Astrocyte (in vitro differentiated cells and primary cell): Measurements from ENCODE around the gene MADD. TPM values are rescaled to one million over a fixed set of nuclear protein-coding genes. Genes with fewer than 3 reads are reported as not detected.

Experiments
- DNase-seq: peaks from one replicate; pipeline ENCODE4 v3.0.0-alpha.2; 2010; ENCODE audit warnings: low read depth
- FAIRE-seq: peaks from 2 replicates; lab custom pipeline; 2011; peaks lifted over from hg19 to GRCh38; lab: Jason Lieb, UNC
- H2AFZ ChIP-seq: 2 replicates; pipeline ENCODE4 v1.6.0; 2012; ENCODE audit warnings: low read depth, low read length, inconsistent platforms
- H3K27ac ChIP-seq: 2 replicates; pipeline ENCODE4 v1.5.1; 2011; ENCODE audit warnings: low read depth, low read length, inconsistent platforms
- H3K27me3 ChIP-seq: 2 replicates; pipeline ENCODE4 v1.6.0; 2011; ENCODE audit warnings: low read length, inconsistent platforms; ENCODE audit not compliant: insufficient read depth
- H3K36me3 ChIP-seq: 2 replicates; pipeline ENCODE4 v1.5.1; 2011; ENCODE audit warnings: low read length, inconsistent platforms; ENCODE audit not compliant: insufficient read depth
- H3K4me1 ChIP-seq: 2 replicates; pipeline ENCODE4 v1.5.1; 2011; ENCODE audit warnings: low read length, inconsistent platforms; ENCODE audit not compliant: insufficient read depth
- H3K4me2 ChIP-seq: 2 replicates; pipeline ENCODE4 v1.6.0; 2012; ENCODE audit warnings: low read length, inconsistent platforms
- H3K4me3 ChIP-seq: 2 replicates; pipeline ENCODE4 v1.5.1; 2011; ENCODE audit warnings: low read depth, mild to moderate bottlenecking, low read length, inconsistent platforms; ENCODE audit not compliant: insufficient read depth
- H3K79me2 ChIP-seq: 2 replicates; pipeline ENCODE4 v1.6.0; 2012; ENCODE audit warnings: mild to moderate bottlenecking, low read length, inconsistent platforms; ENCODE audit not compliant: insufficient read depth
- H3K9ac ChIP-seq: 2 replicates; pipeline ENCODE4 v1.6.0; 2012; ENCODE audit warnings: mild to moderate bottlenecking, low read length, inconsistent platforms
- H3K9me3 ChIP-seq: 2 replicates; pipeline ENCODE4 v1.5.1; 2012; ENCODE audit warnings: low read depth, mild to moderate bottlenecking, low read length, inconsistent platforms; ENCODE audit not compliant: insufficient read depth
- H4K20me1 ChIP-seq: 2 replicates; pipeline ENCODE4 v1.6.0; 2012; ENCODE audit warnings: low read length, inconsistent platforms; ENCODE audit not compliant: insufficient read depth
- H3K27ac Mint-ChIP-seq: one replicate; pipeline ENCODE4 v1.8.0; 2021; ENCODE audit warnings: mild to moderate bottlenecking, mixed read lengths; ENCODE audit not compliant: unreplicated experiment
- H3K27me3 Mint-ChIP-seq: one replicate; pipeline ENCODE4 v1.8.0; 2021; ENCODE audit warnings: low read depth, mixed read lengths; ENCODE audit not compliant: unreplicated experiment
- H3K36me3 Mint-ChIP-seq: one replicate; pipeline ENCODE4 v1.8.0; 2021; ENCODE audit warnings: low read depth, mixed read lengths; ENCODE audit not compliant: unreplicated experiment
- H3K4me1 Mint-ChIP-seq: one replicate; pipeline ENCODE4 v1.8.0; 2021; ENCODE audit warnings: low read depth, mixed read lengths; ENCODE audit not compliant: unreplicated experiment
- H3K4me3 Mint-ChIP-seq: one replicate; pipeline ENCODE4 v1.8.0; 2021; ENCODE audit warnings: mild to moderate bottlenecking, moderate library complexity, mixed read lengths; ENCODE audit not compliant: unreplicated experiment
- H3K9me3 Mint-ChIP-seq: one replicate; pipeline ENCODE4 v1.8.0; 2021; ENCODE audit warnings: mild to moderate bottlenecking, mixed read lengths; ENCODE audit not compliant: unreplicated experiment
- CTCF ChIP-seq: IDR thresholded peaks from 2 replicates; pipeline ENCODE4 v1.5.1; 2011; ENCODE audit warnings: low read depth, mild to moderate bottlenecking, inconsistent platforms, low read length, moderate library complexity; ENCODE audit not compliant: insufficient read depth
- EZH2 ChIP-seq: IDR thresholded peaks from 2 replicates; pipeline ENCODE4 v1.6.1; 2012; ENCODE audit warnings: mild to moderate bottlenecking, low read length, inconsistent platforms; ENCODE audit not compliant: insufficient read depth
- total RNA-seq: library from RNA; stranded (reverse); gene quantifications from 2 replicates; pipeline ENCODE4 v1.2.1, GENCODE V29; 2021

Gene MADD
- total RNA-seq, 1 donor from 2014 or later = 22.9 TPM

GRCh38 chr11:47257177-47257516 lies 12.8 kb upstream of the MADD start:
- DNase-seq = no peak
- TF ChIP-seq EZH2 (no peak), CTCF (no peak)
- Histone ChIP-seq H3K4me2 (peak overlapping the region; percentile 81), H3K27me3 (no peaks in the 10 kb centered on the region), H4K20me1 (no peaks in the 10 kb centered on the region), H3K79me2 (no peaks in the 10 kb centered on the region), H3K4me1 (peaks cover 34% of the 10 kb centered on the region), H2AFZ (peak overlapping the region; percentile 84), H3K4me3 (no peak overlapping the region), H3K9ac (peak overlapping the region; percentile 54), H3K9me3 (no peaks in the 10 kb centered on the region), H3K27ac (no peak overlapping the region), H3K36me3 (no peaks in the 10 kb centered on the region)
- Mint-ChIP-seq H3K27ac (no peak overlapping the region), H3K4me1 (peaks cover 19% of the 10 kb centered on the region), H3K36me3 (no peaks in the 10 kb centered on the region), H3K27me3 (peaks cover 4% of the 10 kb centered on the region), H3K4me3 (no peak overlapping the region), H3K9me3 (no peaks in the 10 kb centered on the region)
- FAIRE-seq = no peak

- H3K27ac Mint-ChIP-seq = no peak within 1 kb of the TSS
- no peaks in the 10 kb centered on the region for H3K9me3 ChIP-seq
- no peaks in the 10 kb centered on the region for H3K79me2 ChIP-seq
- no peaks in the 10 kb centered on the region for H3K27me3 ChIP-seq
- DNase-seq (peak; percentile 53), FAIRE-seq (no peak)
- H3K4me1 Mint-ChIP-seq = peaks cover 19% of the 10 kb centered on the region
- H3K4me3 ChIP-seq = no peak within 1 kb of the TSS
- no peaks in the 10 kb centered on the region for H4K20me1 ChIP-seq
- no peak within 1 kb of the TSS for H3K27ac ChIP-seq
- H3K4me1 ChIP-seq = peaks cover 34% of the 10 kb centered on the region
- H2AFZ ChIP-seq = peak within 1 kb of the TSS; percentile 84
- H3K4me3 Mint-ChIP-seq = peak within 1 kb of the TSS; percentile 78
- H3K36me3 ChIP-seq = no peaks in the 10 kb centered on the region
- peak within 1 kb of the TSS; percentile 81 for H3K4me2 ChIP-seq
- H3K27me3 Mint-ChIP-seq = peaks cover 4% of the 10 kb centered on the region
- peak; percentile 38 for TF ChIP-seq CTCF
- TF ChIP-seq EZH2 = no peak
- H3K9ac ChIP-seq = peak within 1 kb of the TSS; percentile 54
- no peaks in the 10 kb centered on the region for H3K36me3 Mint-ChIP-seq
- H3K9me3 Mint-ChIP-seq = no peaks in the 10 kb centered on the region
Measured at GRCh38 chr11:47257517-47258316, 12.2 kb upstream of the MADD start, which contains the start of gene NR1H3. NR1H3 (plus strand) TSS chr11:47257996; CDS start chr11:47259217, 1,221 bp downstream.
